ENCODE data around the gene NDUFB7.
A peak's percentile ranks its signal among the peaks of the same experiment; 100 is the strongest.
"Not testable (repeated sequence)": the region's sequence is repeated elsewhere in the genome, so short reads cannot be mapped to it uniquely, and the experiment has no call there.

The NDUFB7 gene

DNA sequence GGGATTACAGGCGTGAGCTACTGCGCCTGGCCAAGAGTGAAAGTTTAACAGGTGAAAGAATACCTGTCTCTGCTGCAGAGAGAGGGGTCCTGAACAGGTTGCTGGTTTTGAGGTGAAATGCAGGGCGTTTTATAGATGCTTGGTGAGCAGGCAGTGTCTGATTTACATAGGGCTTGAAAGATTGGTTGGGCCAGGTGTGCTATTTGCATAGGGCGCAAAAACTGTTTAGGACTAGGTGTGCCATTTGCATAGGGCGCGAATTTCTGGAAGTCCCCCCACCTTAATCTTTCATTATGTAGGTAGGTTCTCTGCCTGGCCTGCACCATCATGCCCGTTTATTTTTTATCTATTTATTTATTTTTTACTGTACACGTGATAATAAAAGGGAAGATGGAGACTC lies 4.5 kb upstream of the NDUFB7 start:
- no peak for DNase-seq

DNA sequence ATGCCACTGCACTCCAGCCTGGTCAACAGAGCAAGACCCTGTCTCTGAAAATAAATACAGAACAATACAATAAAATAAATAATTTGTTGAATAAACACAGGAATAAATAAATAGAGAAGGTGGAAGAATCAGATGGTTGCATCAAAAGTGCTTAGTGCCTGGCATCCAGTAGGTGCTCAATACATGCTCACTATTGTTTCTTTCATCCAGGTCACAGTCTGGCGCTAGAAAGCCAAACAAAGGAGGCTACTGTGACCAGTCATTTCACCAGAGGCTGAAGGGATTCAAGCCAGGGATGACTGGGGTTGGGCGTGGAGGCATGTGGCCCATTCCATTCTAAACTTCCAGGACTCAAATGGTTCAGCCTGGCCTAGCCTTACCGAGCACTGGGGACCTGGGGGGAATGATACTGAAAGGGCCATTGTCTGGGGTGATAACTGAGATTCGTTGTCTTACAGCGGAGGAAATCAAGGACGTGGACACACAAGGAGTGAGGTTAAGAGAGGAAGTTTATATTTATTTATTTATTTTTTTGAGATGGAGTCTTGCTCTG lies 3.6 kb upstream of the NDUFB7 start:
- no peak for DNase-seq

DNA sequence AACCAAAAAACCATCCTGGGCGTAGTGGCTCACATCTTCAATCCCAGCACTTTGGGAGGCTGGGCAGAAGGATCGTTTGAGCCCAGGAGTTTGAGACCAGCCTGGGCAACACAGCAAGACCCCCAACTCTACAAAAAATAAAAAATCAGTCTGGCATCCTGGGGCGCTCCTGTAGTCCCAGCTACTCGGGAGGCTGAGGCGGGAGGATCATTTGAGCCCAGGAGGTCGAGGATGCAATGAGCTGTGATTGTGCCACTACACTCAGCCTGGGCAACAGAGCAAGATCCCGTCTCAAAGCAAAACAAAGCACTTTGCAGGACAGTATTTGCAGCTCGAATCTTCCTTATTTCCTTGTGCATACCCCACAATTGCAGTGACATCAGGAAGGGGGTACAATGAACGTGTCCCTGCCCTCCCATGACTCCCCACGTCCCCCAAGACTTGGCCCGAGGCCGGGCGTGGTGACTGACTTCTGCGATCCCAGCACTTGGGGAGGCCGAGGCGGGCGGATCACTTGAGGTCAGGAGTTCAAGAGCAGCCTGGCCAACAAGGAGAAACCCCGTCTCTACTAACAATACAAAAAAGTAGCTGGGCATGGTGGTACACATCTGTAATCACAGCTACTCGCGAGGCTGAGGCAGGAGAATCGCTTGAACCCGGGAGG lies 870 bp downstream of the NDUFB7 start:
- DNase-seq = no peak

DNA sequence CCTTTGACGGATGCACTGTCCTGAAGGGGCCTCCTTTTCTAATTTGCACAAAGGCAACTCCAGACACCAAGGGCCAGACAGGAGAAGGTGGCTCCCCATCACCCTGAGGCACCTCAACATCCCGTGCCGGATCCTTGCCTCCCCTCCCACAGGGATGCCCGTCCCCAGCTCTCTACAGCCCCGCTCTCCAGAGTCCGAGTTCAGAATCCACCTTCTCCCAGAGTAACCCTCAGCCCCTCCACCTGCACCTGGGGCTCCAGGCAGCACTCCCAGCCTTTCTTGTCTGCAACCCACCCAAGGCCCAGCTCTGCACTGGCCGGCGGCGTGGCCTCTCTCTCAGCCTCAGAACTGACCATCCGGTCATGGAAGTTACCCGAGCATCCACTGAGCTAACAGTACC lies 4.8 kb downstream of the NDUFB7 start:
- no peak for DNase-seq

DNA sequence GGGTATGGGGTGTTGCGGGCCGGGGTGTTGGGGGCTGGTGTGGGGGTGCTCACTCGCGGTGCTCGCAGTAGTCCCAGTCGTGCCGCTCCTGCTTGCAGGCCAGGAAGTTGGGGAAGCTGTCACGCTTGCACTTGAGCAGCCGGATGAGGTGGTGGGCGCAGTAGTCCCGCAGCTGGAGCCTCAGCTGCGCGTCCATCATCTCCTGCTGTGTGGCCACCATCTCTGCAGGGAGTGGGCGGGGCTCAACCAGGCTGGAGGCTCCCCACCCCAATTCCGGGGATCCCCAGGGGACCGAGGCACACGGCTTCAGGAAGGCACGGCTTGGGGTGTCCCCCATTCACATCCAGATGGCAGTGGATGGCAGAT lies 5.2 kb downstream of the NDUFB7 start:
- DNase-seq = no peak

DNA sequence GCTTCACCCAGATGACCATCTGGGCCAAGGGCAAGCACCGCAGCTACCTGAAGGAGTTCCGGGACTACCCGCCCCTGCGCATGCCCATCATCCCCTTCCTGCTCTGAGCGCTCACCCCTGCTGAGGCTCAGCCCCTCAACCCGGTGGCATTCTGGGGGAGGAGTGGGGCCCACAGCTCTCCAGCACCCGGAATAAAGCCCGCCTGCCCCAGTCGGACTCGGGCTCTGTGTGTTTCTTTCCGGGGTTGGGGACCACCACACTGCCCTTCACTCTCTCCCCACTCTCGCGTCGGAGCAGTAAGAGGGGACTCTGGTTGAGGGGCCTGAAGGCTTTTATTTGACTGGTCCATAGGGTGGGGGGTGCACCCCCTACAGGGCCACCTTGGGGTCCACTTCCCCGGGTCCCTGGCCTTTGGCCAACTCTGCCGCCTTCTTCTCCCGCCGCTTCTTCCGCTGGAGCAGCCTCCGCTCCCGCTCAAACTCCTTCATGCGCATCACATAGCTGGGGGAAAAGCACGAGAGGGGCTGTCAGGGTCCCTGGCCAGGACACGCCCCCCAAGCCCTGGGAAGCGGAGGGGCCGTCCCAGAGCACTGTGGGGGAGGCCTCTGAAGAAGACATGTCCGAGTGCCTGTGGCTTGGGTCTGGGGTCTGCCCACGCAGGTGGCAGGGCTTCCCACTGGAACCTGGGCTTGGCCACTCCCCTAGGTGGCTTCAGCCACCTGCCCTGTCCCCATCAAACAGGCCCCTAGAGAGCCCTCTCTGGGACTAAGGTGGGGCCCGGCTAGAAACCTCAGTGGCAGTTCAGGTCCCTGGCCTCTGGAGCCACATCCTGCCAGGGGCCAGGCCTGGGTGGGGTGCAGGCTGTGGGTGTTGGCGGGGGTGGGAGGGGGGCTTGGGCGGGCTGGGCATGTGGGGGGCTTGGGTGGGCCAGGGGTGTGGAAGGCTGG lies 5.8 kb downstream of the NDUFB7 start:
- no peak for DNase-seq

DNA sequence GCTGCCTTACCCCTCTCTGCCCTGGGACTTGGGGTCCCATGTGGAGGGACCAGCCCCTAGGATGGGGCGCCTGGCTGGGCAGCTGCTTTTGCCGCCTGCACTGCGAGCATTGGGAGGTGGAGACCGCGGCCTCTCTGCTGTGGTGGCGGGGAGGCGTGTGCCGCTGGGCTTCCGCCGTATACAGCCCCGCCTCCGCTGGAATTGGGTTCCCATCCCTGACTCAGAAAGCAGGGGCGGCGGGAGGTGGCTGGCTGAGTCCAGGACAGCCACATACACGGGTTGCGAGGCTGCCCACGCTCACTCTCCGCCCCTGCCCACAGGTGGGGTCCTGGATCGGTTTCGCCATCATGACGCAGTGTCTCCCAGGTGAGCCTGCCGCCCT lies 6.6 kb downstream of the NDUFB7 start:
- no peak for DNase-seq

DNA sequence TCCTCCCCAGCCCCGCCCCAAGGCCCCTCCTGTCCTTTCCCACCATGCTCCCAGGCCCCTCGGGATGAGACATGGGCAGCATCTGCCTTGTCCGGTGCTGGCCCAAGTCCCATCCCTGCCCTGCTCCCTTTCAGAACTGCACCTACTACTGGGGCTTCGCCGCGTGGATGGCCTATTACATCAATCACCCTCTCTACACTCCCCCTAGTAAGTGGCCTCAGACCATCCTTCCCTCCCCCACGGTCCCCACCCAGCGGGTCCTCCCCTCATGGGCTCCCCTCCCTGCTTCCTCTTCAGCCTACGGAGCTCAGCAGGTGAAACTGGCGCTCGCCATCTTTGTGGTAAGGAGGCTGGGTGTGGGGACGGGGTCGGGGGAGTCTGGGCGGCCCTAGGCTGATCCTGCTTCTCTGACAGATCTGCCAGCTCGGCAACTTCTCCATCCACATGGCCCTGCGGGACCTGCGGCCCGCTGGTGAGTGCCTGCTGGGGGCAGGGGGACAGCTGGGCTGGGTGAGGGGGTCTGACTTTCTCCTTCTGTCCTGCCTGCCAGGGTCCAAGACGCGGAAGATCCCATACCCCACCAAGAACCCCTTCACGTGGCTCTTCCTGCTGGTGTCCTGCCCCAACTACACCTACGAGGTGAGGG lies 7.1 kb downstream of the NDUFB7 start:
- not testable (repeated sequence) for DNase-seq

DNA sequence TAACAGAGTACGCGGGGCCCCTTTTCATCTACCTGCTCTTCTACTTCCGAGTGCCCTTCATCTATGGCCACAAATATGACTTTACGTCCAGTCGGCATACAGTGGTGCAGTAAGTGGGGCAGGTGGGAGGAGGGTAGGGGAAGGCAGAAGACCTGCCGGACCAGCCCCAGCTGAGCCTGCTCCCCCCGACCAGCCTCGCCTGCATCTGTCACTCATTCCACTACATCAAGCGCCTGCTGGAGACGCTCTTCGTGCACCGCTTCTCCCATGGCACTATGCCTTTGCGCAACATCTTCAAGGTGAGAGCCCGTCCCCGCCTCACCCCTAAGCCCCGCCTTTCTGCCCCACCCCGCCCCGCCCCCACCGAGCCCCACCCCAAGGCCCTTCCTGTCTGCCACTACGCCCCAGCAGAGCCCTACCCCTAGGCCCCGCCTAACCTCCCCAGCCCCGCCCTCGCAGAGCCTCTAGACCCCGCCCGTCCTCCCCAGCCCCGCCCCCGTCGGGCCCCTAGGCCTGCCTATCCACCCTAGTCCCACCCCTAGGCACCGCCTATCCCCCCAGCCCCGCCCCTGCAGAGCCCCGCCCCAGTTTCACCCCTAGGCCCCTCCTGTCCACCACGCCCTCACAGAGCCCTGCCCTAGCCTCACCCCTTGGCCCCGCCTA lies 7.7 kb downstream of the NDUFB7 start:
- DNase-seq = no peak

DNA sequence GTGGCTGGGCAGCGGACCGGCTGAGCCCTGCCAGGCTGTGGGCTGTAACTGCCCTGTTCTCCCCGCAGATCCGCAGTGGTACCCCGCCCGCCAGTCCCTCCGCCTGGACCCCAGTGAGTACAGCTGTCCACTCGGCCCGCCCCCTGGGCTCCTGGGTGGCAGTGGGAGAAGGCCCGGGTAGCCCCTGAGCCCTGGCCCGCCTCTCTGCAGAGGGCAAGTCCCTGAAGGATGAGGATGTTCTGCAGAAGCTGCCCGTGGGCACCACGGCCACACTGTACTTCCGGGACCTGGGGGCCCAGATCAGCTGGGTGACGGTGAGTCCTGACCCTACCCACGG lies 8.3 kb downstream of the NDUFB7 start:
- no peak for DNase-seq

DNA sequence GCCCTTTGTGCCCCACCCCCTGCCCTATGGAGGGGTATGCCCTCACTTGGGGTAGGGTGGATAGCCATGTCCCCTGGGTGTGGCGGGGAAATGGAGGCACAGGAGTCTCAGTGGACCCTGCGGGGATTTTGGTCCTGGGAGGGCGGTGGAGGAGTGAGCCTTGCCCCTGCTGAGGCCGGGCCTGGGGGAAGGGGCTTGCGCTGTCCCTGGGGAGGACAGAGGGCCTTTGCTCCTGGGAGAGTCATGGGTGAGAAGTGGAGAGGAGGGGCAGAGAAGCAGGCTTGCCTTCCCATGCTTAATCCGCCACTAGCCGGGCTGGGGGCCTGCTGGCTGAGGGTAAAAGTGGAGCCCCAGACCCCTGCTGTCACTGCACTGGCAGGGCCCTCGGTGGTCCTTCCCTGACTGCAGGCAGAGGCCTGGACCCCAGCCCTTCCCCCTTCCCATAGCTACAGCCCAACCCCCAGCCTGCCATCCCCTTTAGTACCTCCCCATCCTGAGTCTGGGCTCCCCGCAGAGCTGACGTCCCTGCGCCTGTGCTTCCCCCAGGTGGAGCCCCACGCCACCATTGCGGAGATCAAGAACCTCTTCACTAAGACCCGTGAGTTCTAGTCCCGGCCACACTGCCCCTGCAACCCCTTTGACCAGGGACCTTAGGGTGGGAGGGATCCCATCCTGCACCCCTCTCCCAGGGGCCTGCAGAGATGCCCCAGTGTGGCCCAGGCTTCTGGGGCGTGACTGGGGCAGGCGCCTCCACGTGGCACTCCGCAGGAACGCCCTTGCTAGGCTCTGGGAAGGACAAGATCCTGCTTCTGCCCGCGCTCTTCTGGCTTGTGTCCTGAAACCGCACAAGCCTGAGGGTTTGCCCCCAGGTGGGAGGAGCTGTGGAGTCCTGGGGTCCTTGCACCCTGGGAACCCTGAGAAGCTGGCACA lies 8.9 kb downstream of the NDUFB7 start:
- DNase-seq = no peak

DNA sequence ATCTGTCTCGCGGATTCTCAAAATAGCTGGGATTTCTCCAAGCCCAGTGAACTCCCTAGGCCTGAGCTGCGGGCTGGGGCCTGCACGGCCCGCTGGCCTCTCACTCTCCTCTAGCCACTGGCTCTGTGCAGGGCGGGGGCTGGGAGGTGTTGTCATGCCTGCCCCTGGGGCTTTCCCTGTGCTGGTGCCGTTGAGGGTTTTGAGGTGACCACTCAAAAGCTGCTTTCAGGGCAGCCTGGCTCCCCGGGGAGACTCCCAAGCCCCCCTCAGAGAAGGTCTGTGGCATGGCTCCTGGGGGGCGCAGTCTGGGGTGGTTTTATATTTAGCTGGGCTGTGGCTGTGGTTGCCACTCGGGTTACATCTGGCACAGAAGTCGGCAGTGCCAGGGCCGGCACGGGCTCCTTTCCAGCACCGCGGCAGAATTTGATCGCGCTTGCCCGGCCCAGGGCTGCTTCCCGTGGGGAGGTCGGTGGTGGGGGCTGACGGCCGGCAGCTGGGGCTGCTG lies 10.0 kb downstream of the NDUFB7 start:
- no peak for DNase-seq

DNA sequence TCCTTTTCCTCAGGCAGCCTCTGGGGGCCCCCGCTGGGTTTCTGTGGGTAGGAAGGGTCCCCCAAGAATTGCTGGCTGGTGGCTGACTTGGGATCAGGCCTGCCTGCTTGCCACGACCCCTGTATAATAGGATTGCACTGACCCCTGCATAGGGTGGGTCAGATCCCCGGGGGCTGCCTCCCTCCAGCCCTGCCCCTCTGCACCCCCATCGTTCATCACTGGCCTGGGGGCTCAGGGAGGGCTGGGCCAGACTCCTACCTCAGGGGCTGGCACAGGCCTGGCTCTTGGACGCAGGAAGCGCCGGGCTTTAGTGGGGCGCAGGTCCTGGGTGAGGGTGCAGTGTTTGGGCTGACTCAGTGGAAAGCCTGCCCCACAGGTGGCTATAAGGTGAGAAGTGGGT lies 10.6 kb downstream of the NDUFB7 start:
- DNase-seq = no peak

DNA sequence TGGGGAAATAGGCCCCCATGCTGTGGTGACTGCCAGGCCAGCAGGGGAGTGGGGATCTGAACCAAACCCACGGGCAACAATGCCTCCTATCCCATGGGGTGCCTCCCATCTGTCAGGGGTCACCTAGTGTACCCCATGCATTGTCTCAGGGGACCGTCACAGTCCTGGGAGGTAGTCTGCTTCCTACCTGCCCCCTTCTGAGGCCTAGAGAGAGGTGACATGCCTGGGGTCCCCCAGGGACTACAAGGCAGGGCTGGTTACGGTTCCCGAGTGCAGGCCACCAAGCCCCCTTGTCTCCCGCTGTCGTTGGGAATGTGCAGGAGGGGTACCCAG lies 11.1 kb downstream of the NDUFB7 start:
- no peak for DNase-seq

DNA sequence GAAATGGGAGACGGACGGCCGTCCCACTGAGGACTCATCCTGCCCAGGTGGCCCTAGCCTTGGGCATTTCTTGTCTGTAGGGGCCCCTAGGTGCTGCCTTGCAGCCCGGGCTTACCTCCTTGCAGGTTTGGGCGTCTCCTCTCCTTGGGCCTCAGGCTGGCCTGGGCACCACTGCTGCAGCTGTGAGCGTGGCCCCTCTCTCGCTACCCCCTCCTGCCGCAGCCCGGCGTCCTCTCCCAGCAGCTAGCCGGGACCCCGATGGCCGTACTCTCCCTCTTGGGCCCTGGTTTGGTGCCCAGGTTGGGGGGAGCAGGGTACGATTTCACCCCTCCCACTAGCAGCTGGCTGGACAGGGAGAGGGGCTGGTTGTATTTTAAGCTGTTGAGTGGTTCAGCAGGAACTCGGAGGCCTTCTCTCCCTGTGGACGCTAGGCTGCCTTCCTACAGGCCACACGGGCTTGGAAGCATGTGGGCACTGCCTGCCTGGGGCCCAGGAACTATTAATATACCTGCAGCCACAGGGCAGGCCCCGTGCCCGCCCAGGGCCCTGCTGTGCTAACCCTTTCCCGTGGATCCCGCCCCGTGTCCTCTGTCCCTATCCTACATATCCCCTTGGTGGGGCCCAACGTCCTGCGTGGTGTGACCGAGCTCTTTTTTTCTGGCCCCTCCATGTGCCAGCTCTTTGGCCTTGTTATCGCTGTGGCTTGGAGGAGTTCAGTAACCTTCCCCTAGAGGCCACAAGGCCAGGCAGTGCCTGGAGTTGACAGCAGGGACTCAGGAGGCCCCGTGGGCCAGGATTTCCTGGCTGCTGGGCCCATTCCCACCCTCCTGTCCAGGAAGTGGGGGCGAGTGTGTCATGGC lies 11.7 kb downstream of the NDUFB7 start:
- DNase-seq = no peak

DNA sequence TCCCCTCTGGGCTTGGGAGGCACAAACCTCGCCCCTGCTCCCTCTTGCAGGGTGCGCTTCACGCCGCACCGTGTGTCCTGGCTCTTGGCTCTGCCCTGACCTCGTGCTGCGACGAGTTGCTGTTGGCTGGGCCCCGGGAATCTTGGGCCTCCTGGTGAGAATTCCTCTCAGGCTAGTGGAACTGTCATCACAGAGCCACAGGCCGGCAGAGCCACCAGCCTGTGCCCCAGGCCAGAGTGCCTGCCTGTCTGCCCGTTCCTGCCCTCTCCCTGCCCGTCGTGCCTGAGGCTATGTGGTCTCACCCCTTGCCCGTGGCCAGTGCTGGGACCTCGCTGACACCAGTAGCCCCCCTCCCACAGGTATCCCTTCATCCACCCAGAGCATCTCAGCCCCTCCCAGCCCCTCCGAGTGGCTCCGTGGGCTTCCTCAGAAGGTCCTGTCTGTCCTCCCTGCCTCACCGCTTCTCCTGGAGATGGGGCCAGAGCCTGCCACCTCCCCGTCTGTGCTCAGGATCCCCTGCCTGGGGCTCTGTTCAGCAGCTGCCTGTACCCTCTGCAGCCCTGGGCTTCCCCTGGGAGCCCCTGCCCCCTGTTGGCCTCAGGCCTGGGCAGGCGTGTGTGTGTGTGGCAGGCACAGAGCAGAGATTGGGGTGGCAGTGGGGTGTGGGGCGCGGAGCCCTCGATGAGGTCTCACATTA lies 13.3 kb downstream of the NDUFB7 start:
- no peak for DNase-seq

DNA sequence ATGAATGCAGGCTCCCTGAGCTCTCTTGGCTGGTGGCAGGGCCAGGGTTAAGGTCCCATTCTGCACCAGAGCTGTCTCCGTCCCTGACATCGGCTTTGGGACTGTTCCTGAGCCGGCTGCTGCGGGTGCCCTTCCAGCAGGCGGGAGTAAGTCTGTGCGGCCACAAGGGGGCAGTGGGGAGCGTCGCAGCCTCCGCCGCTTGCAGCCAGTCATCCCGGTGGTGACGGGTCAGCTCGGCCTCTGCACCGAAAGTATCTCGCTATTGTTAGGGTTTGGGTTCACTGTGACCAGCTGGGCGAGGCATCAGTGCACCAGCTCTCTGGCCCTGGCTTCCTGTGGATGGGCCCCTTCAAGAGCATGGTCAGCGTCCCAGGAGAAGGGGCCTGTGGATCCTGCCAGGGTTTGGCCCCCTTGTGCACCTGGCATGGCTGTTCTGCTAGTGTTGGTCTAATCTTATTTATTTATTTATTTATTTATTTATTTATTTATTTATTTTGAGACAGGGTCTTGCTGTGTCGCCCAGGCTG lies 15.1 kb downstream of the NDUFB7 start:
- peak; percentile 63 for DNase-seq

DNA sequence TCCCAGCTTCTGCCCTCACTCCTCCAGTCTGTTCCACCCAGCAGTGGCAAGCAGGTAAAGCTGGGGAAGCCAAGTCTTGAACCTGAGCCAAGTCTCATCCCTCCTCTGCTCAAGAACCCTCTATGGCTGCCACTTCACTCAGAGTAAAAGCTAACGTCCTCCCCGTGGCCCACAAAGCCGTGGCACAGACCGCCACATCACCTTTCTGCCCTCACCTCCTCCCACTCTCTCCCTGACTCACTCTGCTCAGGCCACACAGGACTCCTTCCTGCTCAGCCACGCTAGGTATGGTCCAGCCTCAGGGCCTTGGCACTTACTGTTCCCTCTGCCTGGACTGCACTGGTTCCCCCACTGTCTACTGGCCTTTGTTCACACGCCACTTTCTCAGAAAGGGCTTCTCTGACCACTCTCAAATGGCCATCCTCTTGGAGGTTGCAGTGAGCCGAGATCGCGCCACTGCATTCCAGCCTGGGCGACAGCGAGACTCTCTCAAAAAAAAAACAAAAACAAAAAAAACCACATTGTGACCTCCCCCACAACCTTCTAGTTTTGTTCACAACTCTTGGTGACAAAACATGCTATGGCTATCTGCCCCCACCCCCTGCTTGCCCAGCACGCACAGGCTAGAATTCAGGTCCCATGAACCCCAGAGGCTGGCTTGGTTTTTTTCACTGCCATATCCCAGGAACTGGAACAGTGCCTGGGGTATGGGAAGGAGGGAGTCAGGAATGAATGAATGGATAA lies 15.8 kb downstream of the NDUFB7 start:
- DNase-seq = no peak

DNA sequence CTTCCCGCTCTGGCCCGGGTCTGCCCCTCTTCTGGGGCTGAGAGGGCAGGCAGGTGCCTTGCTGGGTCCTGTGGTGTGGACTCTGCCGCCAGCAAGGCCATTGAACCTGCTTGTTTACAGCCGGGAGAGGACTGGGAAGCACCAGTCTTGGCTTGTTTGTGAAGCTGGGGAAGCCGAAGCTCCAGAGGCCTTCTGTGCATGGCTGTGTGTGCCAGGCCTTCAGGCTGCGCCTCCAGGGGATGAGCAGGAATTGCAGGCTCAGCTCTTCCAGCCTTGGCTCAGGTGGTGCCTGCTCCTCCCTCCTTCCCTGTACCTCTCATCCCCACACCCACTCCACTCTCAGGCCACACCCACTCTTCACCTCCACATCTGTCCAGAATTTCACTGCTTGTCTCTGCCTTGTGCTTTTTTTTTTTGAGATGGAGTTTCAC lies 17.5 kb downstream of the NDUFB7 start:
- DNase-seq = no peak
